Activated T-helper 2 cell treated with anti-CD3 and anti-CD28 coated beads, Interferon-gamma antibody, Interleukin-2, Interleukin-4, amounts not matched to agents 10 μg/mL and 5 μg/mL and 100 μg/mL, durations not matched to agents 14 hours and 24 hours and 36 hours (primary cell): ENCODE results near the gene PLSCR3. TPM values are rescaled to one million over a fixed set of nuclear protein-coding genes. Genes with fewer than 3 reads are reported as not detected.

ENCODE experiments used
- DNase-seq: peaks from one replicate; pipeline ENCODE4 v3.0.0; 2021; ENCODE audit warnings: low spot score
- H3K27ac Mint-ChIP-seq: one replicate; pipeline ENCODE4 v1.8.0; 2021; ENCODE audit warnings: mixed read lengths
- H3K27me3 Mint-ChIP-seq: one replicate; pipeline ENCODE4 v1.8.0; 2021; ENCODE audit warnings: low read depth, mixed read lengths
- H3K36me3 Mint-ChIP-seq: one replicate; pipeline ENCODE4 v1.8.0; 2021; ENCODE audit warnings: low read depth, mixed read lengths
- H3K4me1 Mint-ChIP-seq: one replicate; pipeline ENCODE4 v1.8.0; 2021; ENCODE audit warnings: low read depth, mixed read lengths
- H3K4me3 Mint-ChIP-seq: one replicate; pipeline ENCODE4 v1.8.0; 2021; ENCODE audit warnings: low read depth, mild to moderate bottlenecking, moderate library complexity, mixed read lengths
- H3K9me3 Mint-ChIP-seq: one replicate; pipeline ENCODE4 v1.8.0; 2021; ENCODE audit warnings: mixed read lengths
- intact Hi-C: fragments of 100-400 bp; cut with micrococcal nuclease; formaldehyde crosslinking; loops from one replicate; pipeline ENCODE4 v1.15.1; 2023
- total RNA-seq: library from RNA; stranded (reverse); gene quantifications from 2 replicates; pipeline ENCODE4 v1.2.3, GENCODE V29; 2022

Gene PLSCR3
- 75.4 and 76.2 TPM in 2 replicates for total RNA-seq

GRCh38 chr17:7394452-7395191 lies at the start of gene PLSCR3:
Gene PLSCR3 (minus strand): TSS chr17:7394525. CDS start chr17:7394110, 415 bp downstream.
- H3K27me3 Mint-ChIP-seq: no peaks in the 10 kb centered on the region
- H3K4me3 Mint-ChIP-seq: peak within 1 kb of the TSS; percentile 94
- intact Hi-C loops: loop anchor here (1.0 to 5.0 kb wide), 2 partner anchors 10 to 42 kb away; partner anchors contain the start of genes KCTD11 and TMEM256
- H3K4me1 Mint-ChIP-seq: peaks cover 15% of the 10 kb centered on the region
- H3K27ac Mint-ChIP-seq: peak within 1 kb of the TSS; percentile 91
- H3K9me3 Mint-ChIP-seq: no peaks in the 10 kb centered on the region
- DNase-seq: peak; percentile 80
- H3K36me3 Mint-ChIP-seq: peaks cover 25% of the 10 kb centered on the region

- H3K36me3 Mint-ChIP-seq: peaks cover 27% of the 10 kb centered on the region
- no peak for DNase-seq
- peaks cover 56% of the 10 kb centered on the region for H3K27me3 Mint-ChIP-seq
- H3K9me3 Mint-ChIP-seq: no peaks in the 10 kb centered on the region
- peaks cover 22% of the 10 kb centered on the region for H3K4me1 Mint-ChIP-seq
- intact Hi-C loops: no loop called here
- H3K27ac Mint-ChIP-seq: no peak overlapping the region
- H3K4me3 Mint-ChIP-seq: no peak overlapping the region
These were observed 49.5 kb upstream of the PLSCR3 start for GRCh38 chr17:7443499-7444485.

DNA sequence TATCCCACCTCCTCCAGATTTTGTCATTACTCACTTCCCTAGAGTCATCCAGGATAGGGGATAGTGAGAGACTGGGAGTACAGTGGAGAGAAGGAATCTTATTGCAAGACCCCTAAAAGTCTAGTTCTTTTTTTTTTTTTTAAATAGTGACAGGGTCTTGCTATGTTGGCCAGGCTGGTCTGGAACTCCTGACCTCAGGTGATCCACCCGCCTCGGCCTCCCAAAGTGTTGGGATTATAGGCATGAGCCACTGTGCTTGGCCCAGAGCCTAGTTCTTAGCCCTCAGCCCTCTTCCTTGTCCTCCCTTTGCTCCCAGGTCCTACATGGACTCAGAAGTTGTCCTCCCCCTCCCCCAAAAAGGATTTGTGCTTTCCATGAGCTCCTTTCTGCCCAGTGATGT lies 47.8 kb upstream of the PLSCR3 start:
- Mint-ChIP-seq H3K4me1 (peaks cover 29% of the 10 kb centered on the region), H3K27ac (no peak overlapping the region), H3K4me3 (no peak overlapping the region), H3K27me3 (peaks cover 53% of the 10 kb centered on the region), H3K36me3 (peaks cover 27% of the 10 kb centered on the region), H3K9me3 (no peaks in the 10 kb centered on the region)
- DNase-seq: no peak
- intact Hi-C loops: no loop called here

DNA sequence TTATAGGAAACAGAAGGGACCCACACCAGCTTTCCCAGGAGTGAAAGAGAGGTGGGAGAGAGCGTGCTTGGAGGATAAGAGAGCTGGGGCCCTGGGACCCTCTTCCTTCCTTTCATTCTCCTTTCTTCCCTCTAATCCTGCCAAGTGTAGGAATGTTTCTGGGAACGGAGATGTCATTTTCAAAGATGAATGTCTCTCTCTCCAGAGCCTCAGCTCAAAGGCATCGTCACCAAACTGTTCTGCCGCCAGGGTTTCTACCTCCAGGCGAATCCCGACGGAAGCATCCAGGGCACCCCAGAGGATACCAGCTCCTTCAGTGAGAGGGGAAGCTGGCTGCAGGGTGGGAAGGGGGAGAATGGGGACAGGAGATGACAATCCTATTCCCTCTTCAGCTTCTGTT lies 46.9 kb upstream of the PLSCR3 start:
- DNase-seq: no peak
- H3K27me3 Mint-ChIP-seq: peaks cover 50% of the 10 kb centered on the region
- no peak overlapping the region for H3K4me3 Mint-ChIP-seq
- intact Hi-C loops: no loop called here
- no peak overlapping the region for H3K27ac Mint-ChIP-seq
- H3K36me3 Mint-ChIP-seq: peaks cover 31% of the 10 kb centered on the region
- peaks cover 35% of the 10 kb centered on the region for H3K4me1 Mint-ChIP-seq
- H3K9me3 Mint-ChIP-seq: no peaks in the 10 kb centered on the region

GRCh38 chr17:7440834-7441195 lies 46.5 kb upstream of the PLSCR3 start:
- intact Hi-C loops: no loop called here
- peaks cover 31% of the 10 kb centered on the region for H3K36me3 Mint-ChIP-seq
- H3K27ac Mint-ChIP-seq: no peak overlapping the region
- peak overlapping the region; percentile 81 for H3K4me3 Mint-ChIP-seq
- H3K27me3 Mint-ChIP-seq: peaks cover 47% of the 10 kb centered on the region
- H3K9me3 Mint-ChIP-seq: no peaks in the 10 kb centered on the region
- no peak for DNase-seq
- peaks cover 36% of the 10 kb centered on the region for H3K4me1 Mint-ChIP-seq

DNA sequence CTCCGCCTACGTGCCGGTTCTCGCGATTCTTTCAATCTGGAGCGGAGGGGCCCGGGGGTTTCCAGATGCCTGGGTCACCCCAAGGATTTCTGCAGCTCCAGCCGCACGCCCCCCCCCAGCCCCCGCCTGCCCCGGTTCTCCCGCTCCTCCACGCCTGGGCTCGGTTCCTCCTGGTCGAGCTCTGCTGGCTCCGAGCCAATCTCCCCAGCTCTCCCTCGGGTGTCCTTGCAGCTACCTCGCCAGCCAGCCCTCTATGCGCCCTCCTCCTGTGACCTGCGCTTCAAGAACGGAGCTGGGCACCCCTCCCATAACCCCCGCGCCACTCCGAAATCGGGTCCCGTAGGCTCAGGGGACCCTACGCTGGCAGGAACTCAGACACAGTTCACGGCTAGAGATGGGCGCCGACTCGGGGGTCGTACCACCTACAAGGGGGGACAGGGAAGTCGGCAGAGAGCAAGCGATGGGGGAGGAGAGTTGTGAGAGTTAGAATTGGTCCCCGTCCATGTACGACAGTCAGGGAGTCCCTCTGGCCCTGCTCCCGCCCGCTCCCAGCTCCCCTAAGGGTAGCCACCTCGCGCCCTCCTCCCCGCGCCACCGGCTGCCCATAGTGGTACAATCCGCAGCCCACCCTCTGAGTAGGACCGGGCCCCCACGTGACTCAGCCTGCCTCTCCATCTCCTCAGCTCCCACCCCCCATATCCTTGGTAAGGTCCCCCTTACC lies 45.9 kb upstream of the PLSCR3 start:
- peaks cover 31% of the 10 kb centered on the region for H3K36me3 Mint-ChIP-seq
- H3K4me1 Mint-ChIP-seq: peaks cover 33% of the 10 kb centered on the region
- H3K27ac Mint-ChIP-seq: peak overlapping the region; percentile 13
- H3K27me3 Mint-ChIP-seq: peaks cover 42% of the 10 kb centered on the region
- H3K9me3 Mint-ChIP-seq: no peaks in the 10 kb centered on the region
- peak overlapping the region; percentile 81 for H3K4me3 Mint-ChIP-seq
- intact Hi-C loops: no loop called here
- DNase-seq: peak; percentile 25

GRCh38 chr17:7439462-7440112 lies 45.3 kb upstream of the PLSCR3 start, which contains the start of gene FGF11:
Gene FGF11 (plus strand): TSS chr17:7439512. CDS start chr17:7439621, 109 bp downstream.
- peak within 1 kb of the TSS; percentile 81 for H3K4me3 Mint-ChIP-seq
- intact Hi-C loops: loop anchor here (5.0 kb wide), 3 partner anchors 123 to 618 kb away; partner anchors contain the start of genes EIF5A and SENP3
- peaks cover 31% of the 10 kb centered on the region for H3K36me3 Mint-ChIP-seq
- H3K27ac Mint-ChIP-seq: peak within 1 kb of the TSS; percentile 13
- no peaks in the 10 kb centered on the region for H3K9me3 Mint-ChIP-seq
- H3K4me1 Mint-ChIP-seq: peaks cover 30% of the 10 kb centered on the region
- peaks cover 38% of the 10 kb centered on the region for H3K27me3 Mint-ChIP-seq
- DNase-seq: no peak

DNA sequence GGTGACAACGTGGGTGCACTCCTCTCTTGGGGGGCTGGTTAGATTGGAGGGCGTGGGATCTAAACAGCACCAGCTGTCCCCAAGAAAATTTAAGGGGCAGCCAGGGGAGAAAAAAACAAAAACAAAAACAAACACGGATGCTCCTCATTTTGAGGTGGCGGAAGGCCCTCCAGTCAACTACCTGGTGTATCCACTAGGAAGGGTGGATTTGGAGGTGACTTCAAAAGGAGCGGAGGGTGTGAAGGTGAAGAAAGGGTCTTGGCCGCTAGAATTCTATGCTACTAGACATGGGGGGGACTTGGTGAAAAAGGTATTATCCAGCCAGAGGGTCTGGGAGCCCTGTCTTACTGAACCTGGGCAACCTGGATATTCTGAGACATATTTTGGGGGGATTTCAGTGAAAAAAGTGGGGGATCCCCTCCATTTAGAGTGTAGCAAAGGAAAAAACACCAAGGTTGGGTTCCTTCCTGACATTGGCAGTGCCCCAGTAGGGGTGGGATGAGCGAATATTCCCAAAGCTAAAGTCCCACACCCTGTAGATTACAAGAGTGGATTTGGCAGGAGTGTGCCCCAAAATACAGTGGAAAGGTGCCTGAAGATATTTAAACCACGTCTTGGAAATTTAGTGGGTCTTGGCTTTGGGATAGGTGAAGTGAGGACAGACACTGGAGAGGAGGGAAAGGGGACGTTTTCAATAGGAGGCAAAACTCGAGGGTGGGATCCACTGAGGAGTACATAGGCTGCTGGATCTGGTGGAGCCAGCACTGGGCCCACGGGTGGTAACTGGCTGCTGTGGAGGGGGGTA lies 44.5 kb upstream of the PLSCR3 start:
- Mint-ChIP-seq H3K27ac (no peak overlapping the region), H3K27me3 (peaks cover 33% of the 10 kb centered on the region), H3K36me3 (peaks cover 31% of the 10 kb centered on the region), H3K4me1 (peaks cover 30% of the 10 kb centered on the region), H3K9me3 (no peaks in the 10 kb centered on the region), H3K4me3 (peak overlapping the region; percentile 78)
- DNase-seq: no peak
- intact Hi-C loops: loop anchor here (5.0 kb wide), 3 partner anchors 123 to 618 kb away; partner anchors contain the start of genes EIF5A and SENP3

- DNase-seq: peak; percentile 46
- intact Hi-C loops: loop anchor here (1.0 to 5.0 kb wide), 4 partner anchors 82 to 619 kb away; partner anchors contain the start of genes EIF5A and SENP3
- H3K4me1 Mint-ChIP-seq: peaks cover 30% of the 10 kb centered on the region
- no peaks in the 10 kb centered on the region for H3K9me3 Mint-ChIP-seq
- H3K27ac Mint-ChIP-seq: peak overlapping the region; percentile 58
- H3K36me3 Mint-ChIP-seq: peaks cover 31% of the 10 kb centered on the region
- H3K27me3 Mint-ChIP-seq: peaks cover 28% of the 10 kb centered on the region
- H3K4me3 Mint-ChIP-seq: peak overlapping the region; percentile 78
These were observed 43.8 kb upstream of the PLSCR3 start for GRCh38 chr17:7437950-7438614.

DNA sequence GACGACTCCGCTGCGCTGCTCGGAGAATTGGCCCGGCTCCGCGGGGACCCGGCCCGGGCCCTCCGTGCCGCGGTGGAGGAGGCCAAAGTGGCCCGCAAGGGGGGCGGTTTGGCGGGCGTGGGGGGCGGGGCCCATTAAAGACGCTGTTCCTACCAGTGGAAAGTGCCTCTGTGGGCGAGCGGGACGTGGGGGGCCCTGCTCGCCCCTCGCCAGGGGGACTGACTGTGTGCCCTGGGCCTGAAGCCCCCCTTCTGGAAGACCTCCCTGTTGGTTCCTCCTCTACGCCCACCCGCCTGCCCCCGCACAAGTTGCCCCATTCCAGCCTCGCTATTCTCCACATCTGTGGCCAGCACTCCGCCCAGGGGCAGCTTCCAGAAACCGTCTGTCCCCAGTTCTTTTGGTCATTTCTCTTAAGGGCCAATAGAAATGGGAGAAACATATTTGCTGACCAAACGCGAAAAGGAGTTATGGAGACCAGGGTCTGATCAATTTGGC lies 43.1 kb upstream of the PLSCR3 start:
- peaks cover 26% of the 10 kb centered on the region for H3K36me3 Mint-ChIP-seq
- intact Hi-C loops: loop anchor here (1.0 to 5.0 kb wide), 4 partner anchors 81 to 620 kb away; partner anchors contain the start of genes EIF5A and SENP3
- H3K27ac Mint-ChIP-seq: no peak overlapping the region
- H3K9me3 Mint-ChIP-seq: no peaks in the 10 kb centered on the region
- H3K4me3 Mint-ChIP-seq: peak overlapping the region; percentile 85
- DNase-seq: peak; percentile 21
- peaks cover 30% of the 10 kb centered on the region for H3K4me1 Mint-ChIP-seq
- peaks cover 24% of the 10 kb centered on the region for H3K27me3 Mint-ChIP-seq
